Hematopoietic multipotent progenitor cell treated with erythropoietin and hydrocortisone succinate and interleukin-3 and kit ligand, for 17 days (in vitro differentiated cells): ENCODE results near the gene ARVCF.

Experiments used
- DNase-seq: peaks from one replicate; pipeline ENCODE4 v3.0.0-alpha.2; 2015; ENCODE audit warnings: low spot score

ARVCF gene

DNA sequence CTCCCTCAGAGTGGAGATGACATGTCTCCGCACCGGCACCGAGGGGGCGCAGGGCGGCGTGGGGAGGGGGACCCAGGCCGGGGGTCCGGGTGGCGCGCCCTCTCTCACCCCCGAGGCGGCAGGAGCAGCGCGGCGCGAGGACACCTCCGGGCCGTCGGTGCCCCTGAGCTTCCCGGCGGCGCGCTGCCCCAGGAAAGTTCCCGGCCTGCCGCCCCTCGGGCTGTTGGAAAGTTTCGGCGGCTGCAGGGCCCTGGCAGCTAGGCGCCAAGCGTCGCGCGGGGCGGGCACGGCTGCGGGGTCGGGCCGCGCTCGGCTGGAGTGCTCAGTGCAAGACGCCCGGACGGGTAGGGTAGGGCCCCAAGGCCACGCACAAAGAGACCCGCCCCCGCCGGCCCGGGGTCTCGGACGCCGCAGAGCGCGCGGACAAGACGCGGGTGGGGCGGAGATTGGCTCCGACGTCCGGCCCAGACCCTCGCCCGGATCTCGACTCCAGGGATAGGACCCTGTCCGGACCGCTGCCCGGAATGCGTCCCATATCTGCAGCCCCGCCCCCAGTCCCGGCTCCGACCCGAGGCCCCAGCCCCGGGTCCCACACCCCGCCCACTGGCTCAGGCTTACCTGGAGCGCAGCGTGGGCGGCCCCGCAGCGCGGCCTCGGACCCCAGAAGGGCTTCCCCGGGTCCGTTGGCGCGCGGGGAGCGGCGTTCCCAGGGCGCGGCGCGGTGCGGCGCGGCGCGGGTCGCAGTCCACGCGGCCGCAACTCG, 471 bp downstream of the ARVCF start:
- DNase-seq = peak; percentile 31

DNA sequence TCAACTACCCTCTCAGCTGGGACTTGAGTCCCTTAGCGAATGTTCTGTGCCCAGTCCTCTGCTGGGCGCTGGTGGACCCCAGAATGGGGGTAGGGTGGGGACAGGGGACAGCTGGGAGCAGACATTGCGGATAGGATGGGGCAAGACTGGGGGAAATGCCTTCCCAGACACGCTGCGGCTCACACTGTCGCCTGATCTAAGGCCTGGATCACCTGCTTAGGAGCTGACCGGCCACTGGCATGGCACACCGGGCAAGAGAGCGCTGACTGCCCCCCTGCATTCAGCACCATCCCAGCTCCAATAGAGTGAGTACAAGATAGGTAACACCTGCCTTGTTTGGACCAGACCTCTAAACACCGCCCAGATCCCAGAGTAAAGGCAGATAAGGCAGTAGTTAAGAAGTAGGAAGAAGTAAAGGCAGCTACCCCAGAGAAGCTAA, 1.4 kb downstream of the ARVCF start:
- DNase-seq = no peak

GRCh38 chr22:20014526-20015186, 2.0 kb downstream of the ARVCF start:
- peak; percentile 62 for DNase-seq

DNA sequence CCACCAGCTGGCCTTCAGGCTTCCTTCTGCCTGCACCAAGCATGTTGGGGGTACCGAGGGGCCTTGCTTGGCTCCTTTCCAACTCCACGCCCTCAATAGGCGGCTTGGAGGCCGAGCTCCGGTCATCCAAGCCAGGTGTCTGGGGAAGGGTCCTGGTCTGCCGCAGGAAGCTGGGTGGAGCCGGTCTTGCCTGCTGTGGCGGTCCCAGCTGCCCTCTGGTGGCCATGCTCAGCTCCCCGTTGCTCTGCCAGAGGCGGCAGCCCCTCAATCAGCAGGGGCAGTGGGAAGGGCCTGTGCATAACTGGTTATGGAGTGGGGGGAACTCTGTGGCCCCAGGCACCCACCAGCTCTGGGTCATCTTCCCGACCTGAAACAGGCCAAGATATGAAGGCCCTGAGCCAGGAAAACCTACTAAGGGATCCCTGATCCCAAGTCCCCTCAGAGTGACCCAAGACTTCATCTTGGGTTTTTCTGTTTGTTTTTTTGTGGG, 3.2 kb downstream of the ARVCF start:
- DNase-seq = peak; percentile 67

DNA sequence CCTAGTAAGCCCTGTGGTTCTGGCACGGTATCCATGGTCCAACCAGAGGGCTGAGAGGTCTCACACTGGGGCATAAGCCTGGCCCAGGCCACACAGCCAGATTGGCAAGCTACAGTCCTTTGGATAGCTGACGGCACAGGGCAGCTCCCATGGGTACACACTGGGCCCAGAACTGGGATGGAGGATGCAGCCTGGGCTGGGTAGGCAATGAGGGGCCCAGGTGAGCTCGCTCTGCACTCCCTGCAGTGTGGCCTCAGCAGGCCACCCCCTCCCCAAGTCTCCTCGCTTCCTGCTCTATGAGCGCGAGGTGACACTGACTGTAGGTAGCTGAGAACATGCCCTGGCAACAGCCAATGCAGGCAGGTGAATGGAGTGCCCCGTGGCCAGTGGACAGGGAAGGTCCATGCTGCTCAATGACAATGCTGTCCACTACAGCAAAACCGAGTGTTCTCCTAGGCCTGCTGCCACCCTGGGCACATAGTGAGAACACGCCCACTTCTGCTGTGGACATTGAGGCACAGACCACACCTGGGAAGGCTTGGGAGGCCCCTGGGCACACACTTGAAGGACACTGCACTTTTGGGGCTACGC, 3.8 kb downstream of the ARVCF start:
- DNase-seq = no peak

DNA sequence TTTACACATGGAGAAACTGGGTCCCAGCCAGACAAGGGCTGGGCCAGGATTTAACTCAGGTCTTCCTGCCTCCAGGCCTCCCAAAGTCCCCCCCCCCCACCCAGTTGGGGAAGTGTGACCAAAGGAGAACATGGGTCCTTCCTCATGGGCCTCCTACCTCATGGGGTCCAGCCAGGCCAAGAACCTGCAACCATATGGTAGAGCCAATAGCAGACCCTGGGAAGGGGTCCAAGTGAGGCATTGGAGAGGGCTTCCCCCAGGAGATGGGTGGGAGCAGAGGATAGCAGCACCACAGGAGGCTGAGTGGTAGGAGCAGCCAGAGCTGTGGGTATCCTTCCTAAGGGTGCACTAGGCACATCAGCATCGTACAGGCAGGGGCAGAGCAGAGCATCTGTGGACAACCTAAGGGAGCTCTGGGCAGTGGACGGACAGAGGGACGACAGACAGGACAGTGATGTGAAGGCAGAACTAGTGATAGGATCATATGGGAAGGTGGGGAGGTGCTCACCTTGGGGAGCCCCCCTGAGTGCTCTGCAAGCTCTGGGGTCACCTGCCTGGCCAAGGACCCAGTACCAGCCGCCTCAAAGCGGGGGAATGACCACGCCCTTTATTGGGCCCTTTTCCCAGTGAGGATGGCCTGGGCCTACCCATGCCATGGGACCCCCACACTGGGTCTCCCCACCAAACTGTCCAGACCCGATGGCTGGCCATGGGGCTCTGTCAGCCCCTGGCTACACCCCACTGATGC, 4.5 kb downstream of the ARVCF start:
- no peak for DNase-seq

DNA sequence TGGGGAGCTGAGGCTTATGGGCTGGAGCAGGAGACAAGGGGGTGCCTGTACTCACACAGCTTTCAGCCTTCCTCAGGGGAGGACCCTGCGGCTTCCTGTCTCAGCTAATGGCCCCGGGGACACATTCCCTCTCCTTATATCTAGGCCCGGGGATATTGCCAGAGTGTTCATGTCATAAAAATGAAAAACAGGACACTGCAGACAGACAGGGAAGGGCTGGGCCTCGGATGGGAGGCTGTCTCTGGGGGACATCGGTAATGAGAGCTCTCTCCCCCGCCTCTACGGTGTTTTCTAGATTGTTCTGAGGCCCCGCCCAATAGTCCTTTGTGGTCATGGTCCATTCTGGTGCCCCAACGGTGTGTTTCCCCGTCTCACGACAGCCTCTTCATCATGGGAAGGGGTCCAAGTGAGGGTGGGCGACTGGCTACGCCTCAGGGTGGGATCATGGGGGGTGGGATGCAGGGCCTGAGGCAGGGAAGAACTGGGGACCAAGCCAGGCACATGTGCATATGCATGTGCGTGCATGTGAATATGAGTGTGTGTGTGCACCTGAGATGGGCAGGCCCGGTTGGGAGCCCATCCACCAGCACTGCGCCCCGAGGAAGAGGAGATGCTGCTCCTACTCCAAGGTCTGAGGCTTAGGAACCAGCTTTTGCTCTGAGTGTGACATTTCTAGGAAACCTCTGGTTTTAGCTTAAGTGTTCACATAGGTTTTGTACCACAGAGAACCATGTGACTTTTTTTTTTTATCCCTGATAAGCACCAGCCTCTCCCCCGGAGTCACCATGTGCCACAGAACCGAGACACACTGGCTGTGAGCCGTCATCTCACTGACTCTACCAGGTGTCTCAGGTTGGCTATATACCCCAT, 5.3 kb downstream of the ARVCF start:
- no peak for DNase-seq

DNA sequence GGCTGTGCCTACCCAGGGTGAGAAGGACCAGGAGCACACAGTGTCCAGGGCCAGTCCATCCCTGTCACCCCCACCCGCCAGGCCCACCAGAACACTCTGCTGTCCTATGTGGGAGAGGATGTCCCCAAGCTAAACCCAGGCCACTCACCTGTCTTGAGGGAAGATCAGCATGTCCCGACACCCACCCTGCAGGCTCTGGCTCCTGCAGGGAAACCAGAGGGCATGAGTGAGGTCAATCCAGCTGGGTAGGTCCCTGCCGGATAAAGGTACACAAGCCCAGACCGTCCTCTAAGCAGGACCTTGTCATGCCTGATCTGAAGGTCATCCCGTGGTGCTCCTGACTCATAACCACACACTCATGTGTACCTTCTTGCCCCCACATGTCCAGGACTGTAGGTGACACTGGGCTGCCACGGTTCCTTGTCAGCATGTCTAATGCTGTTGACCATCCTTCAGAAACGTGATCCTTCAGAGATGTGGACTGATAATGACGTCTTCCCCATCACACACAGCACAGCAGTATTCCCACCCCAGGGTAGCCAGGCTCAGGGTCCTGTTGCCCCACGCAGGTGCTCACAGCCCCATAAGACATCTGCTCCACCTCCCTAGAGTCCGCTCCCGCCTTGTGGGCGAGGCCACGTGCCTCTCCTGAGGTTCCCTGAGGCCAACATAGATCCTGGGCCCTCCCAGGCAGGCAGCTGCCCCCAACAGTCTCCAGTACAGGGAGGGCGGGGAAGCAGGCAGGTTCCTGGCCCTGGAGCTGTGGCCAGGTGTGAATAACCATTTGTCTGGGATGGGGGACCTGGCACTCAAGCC, 6.1 kb downstream of the ARVCF start:
- no peak for DNase-seq

- DNase-seq = no peak
Measured at GRCh38 chr22:20009582-20010306, 6.9 kb downstream of the ARVCF start.

- no peak for DNase-seq
Measured at GRCh38 chr22:20009018-20009491, 7.6 kb downstream of the ARVCF start.

DNA sequence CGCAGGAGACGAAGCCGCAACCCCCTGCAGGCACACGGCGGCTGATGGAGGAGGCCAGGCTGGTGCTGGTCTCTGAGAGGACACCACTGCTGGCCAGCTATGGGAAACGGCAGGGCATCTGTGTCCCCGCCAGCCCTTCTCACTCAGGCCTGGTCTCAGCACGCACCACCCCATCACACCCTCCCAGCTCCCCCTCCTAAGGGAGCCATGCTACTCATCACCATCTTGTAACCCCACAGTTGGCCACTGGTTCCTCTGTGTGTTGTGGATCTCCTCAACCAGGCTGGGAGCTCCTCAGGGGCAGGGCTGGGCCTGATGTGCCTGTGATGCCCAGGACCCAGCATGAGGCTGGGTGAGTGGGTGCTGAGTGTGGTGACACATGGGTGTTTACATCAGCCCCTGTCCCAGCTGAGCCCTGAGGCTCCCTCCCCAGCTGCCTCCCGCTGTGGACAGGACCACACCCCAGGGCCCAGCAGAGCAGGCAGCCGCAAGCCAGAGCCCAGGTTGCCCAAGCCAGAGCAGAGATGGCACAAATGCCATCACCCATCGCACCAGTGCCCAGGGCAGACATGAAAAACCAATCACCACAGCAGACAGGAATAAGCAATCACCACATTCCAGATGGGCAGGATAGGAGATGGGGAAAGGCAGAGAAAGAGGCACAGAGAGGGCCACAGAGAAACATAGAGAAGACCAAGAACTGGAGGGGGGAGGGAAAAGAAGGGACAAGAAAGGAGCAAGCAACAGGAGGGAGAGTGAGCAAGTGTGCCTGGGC, 8.2 kb downstream of the ARVCF start:
- DNase-seq = no peak

DNA sequence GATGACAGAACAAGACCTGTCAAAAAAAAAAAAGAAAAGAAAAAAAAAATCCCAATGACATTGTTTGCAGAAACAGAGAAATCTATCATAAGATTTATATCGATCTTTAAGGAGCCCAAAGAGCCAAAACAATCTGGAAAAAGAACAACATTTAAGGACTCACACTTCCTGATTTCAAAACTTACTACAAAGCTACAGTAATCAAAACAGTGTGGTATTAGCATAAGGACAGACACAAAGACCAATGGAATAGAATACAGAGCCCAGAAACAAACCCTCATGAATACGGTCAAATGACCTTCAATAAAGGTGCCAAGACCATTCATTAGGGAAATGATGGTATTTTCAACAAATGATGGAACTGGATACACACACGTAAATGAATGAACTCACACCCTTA, 12.2 kb downstream of the ARVCF start:
- no peak for DNase-seq

GRCh38 chr22:20003304-20003703, 13.3 kb downstream of the ARVCF start:
- no peak for DNase-seq

GRCh38 chr22:20002636-20003035, 14.0 kb downstream of the ARVCF start:
- DNase-seq = no peak

- DNase-seq = no peak
Measured at GRCh38 chr22:20002128-20002527, 14.5 kb downstream of the ARVCF start.

- DNase-seq = no peak
Measured at GRCh38 chr22:20001082-20001638, 15.5 kb downstream of the ARVCF start.

DNA sequence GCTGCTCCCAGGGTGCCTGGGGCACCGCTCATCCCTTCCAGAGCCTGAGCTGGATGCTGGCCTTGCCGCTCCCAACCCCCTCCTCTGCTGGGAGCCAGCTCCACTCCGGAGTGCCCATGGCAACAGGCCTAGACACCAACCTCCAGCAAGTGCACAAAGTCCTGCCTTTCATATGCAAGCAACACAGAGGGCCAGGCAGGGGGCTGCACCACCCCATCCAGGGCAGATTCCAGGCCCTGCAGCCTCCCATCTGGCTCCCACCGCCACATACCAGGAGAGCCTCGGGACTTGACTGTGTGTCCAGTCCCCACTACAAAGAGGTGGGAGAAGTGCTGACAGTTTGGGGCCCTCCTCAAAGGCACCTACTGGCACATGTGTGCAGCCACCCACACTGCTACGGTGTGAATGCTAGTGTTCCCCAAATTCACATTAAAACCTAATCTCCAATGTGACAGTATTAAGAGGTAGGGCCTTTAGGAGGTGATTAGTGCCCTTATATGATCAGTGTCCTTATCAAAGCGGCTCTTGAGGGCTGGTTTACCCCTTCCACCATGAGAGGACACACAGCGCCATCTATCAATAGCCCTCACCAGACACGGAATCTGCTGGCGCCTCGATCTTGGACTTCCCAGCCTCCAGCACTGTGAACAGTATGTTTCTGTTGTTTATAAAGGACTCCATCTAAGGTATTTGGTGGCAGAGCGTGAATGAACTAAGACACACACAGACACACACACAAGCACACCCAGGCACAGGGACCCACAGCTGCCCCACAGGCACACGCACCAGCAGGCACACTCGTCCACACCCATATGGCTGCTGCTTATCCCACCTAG, 16.2 kb downstream of the ARVCF start:
- DNase-seq = no peak
